ENCODE data around the gene JAZF1.

DNA sequence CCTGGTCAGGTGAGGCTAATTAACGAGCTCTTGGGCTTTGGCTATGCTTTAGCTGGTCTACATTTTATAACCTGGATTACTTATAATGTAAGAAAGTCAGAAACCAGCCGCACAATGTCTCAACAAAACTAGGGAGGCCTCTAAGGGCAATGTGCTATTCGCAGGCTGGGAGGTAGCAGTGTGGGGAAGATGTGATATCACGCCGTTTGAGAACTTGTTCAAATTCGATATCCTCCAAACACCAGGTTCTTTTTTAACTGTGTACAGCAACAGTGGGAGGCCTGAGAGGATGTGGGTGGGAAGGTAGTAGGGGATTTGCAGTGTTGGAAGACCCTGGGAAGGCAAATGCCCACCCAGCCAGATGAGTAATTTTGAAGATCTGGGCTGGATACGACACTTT lies 184.5 kb downstream of the JAZF1 start:
- TF ChIP-seq, protein P1, sequence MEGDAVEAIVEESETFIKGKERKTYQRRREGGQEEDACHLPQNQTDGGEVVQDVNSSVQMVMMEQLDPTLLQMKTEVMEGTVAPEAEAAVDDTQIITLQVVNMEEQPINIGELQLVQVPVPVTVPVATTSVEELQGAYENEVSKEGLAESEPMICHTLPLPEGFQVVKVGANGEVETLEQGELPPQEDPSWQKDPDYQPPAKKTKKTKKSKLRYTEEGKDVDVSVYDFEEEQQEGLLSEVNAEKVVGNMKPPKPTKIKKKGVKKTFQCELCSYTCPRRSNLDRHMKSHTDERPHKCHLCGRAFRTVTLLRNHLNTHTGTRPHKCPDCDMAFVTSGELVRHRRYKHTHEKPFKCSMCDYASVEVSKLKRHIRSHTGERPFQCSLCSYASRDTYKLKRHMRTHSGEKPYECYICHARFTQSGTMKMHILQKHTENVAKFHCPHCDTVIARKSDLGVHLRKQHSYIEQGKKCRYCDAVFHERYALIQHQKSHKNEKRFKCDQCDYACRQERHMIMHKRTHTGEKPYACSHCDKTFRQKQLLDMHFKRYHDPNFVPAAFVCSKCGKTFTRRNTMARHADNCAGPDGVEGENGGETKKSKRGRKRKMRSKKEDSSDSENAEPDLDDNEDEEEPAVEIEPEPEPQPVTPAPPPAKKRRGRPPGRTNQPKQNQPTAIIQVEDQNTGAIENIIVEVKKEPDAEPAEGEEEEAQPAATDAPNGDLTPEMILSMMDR (IDR thresholded peaks at IDR 0.05): no peak
- no peak for TF ChIP-seq EZH2 (IDR thresholded peaks at IDR 0.05; ENCODE audit: borderline replicate concordance, insufficient read depth, low read depth, low read length, poor library complexity, severe bottlenecking)

Measured in B cell (primary cell).